Keratinocyte (primary cell): ENCODE measurements around the gene C5orf52. TPM values are rescaled to one million over a fixed set of nuclear protein-coding genes. Genes with fewer than 3 reads are reported as not detected.
"Not testable (repeated sequence)": the region's sequence is repeated elsewhere in the genome, so short reads cannot be mapped to it uniquely, and the experiment has no call there.

ENCODE experiments used
- DNase-seq: peaks from one replicate; pipeline ENCODE4 v3.0.0-alpha.2; 2011; ENCODE audit warnings: low read depth, missing footprints, low spot score
- FAIRE-seq: peaks from 2 replicates; lab custom pipeline; 2011; peaks lifted over from hg19 to GRCh38; lab: Jason Lieb, UNC
- H2AFZ ChIP-seq: 2 replicates; pipeline ENCODE4 v1.6.0; 2012; ENCODE audit warnings: low read length, control low read depth, inconsistent platforms; ENCODE audit not compliant: control insufficient read depth
- H3K27ac ChIP-seq: 2 replicates; pipeline ENCODE4 v1.5.1; 2011; ENCODE audit warnings: low read length; ENCODE audit not compliant: control insufficient read depth, insufficient read depth
- H3K27me3 ChIP-seq: 3 replicates; pipeline ENCODE4 v1.6.0; 2011; ENCODE audit warnings: low read length; ENCODE audit not compliant: control insufficient read depth, insufficient read depth; ENCODE audit errors: extremely low read depth
- H3K36me3 ChIP-seq, 2 experiments: 2 replicates in 1 of 2; 3 replicates in 1 of 2; pipeline ENCODE4 v1.5.1; 2011; ENCODE audit warnings: low read length in 2 of 2, mild to moderate bottlenecking in 1 of 2; ENCODE audit not compliant: control insufficient read depth in 2 of 2, insufficient read depth in 2 of 2; ENCODE audit errors: extremely low read depth in 1 of 2
- H3K4me1 ChIP-seq: 3 replicates; pipeline ENCODE4 v1.5.1; 2011; ENCODE audit warnings: low read length; ENCODE audit not compliant: control insufficient read depth, insufficient read depth; ENCODE audit errors: extremely low read depth
- H3K4me2 ChIP-seq: 3 replicates; pipeline ENCODE4 v1.6.0; 2011; ENCODE audit warnings: low read depth, low read length; ENCODE audit not compliant: control insufficient read depth, insufficient read depth; ENCODE audit errors: extremely low read depth
- H3K4me3 ChIP-seq, 3 experiments: fragments of 200-600 bp in 1 of 3; sonication (generic) in 1 of 3; 2 replicates in 2 of 3; 3 replicates in 1 of 3; pipeline ENCODE4 v1.5.1; 2011 to 2016; ENCODE audit warnings: low read length in 3 of 3, mild to moderate bottlenecking in 3 of 3, control low read depth in 2 of 3, inconsistent platforms in 1 of 3, low read depth in 1 of 3, mixed read lengths in 1 of 3, mixed run types in 1 of 3, moderate library complexity in 1 of 3; ENCODE audit not compliant: control insufficient read depth in 2 of 3, insufficient read depth in 2 of 3; ENCODE audit errors: extremely low read depth in 1 of 3
- H3K79me2 ChIP-seq: 2 replicates; pipeline ENCODE4 v1.6.0; 2012; ENCODE audit warnings: low read length; ENCODE audit not compliant: control insufficient read depth, insufficient read depth
- H3K9ac ChIP-seq: 3 replicates; pipeline ENCODE4 v1.6.0; 2011; ENCODE audit warnings: low read length; ENCODE audit not compliant: control insufficient read depth, insufficient read depth; ENCODE audit errors: extremely low read depth
- H3K9me1 ChIP-seq: 3 replicates; pipeline ENCODE4 v1.6.0; 2011; ENCODE audit warnings: low read length; ENCODE audit not compliant: control insufficient read depth, insufficient read depth; ENCODE audit errors: extremely low read depth
- H3K9me3 ChIP-seq: 2 replicates; pipeline ENCODE4 v1.5.1; 2012; ENCODE audit warnings: low read depth, low read length; ENCODE audit not compliant: control insufficient read depth
- H4K20me1 ChIP-seq: 3 replicates; pipeline ENCODE4 v1.6.0; 2011; ENCODE audit warnings: low read length; ENCODE audit not compliant: control insufficient read depth, insufficient read depth; ENCODE audit errors: extremely low read depth
- EZH2 ChIP-seq: IDR thresholded peaks from one replicate; pipeline ENCODE4 v1.6.1; 2012; ENCODE audit warnings: inconsistent platforms, mild to moderate bottlenecking, low read length, moderate library complexity
- dilution Hi-C: fragments of 300-500 bp; cut with MboI; formaldehyde crosslinking; loops from one replicate; pipeline ENCODE4 v1.7.0; 2020; ENCODE audit warnings: low sequenced_read_pairs; ENCODE audit not compliant: extremely low pct_ligation_motif_present
- polyA plus RNA-seq, 5 experiments: library from polyadenylated mRNA; depleted of rRNA in 3 of 5; stranded (reverse) in 3 of 5; stranded (forward) in 1 of 5; unstranded in 1 of 5; fragments of >200 nt; gene quantifications; 1 replicate in 1 of 5; 2 replicates in 3 of 5; 3 replicates in 1 of 5; pipeline versions ENCODE4 v1.2.1 to v1.2.3, GENCODE V29; 2011 to 2012; ENCODE audit warnings: missing spikeins in 2 of 5, low read depth in 1 of 5, low replicate concordance in 1 of 5
- TF ChIP-seq, protein P1 (sequence below), 3 experiments: IDR thresholded peaks in 1 of 3; conservative IDR thresholded peaks in 1 of 3; optimal IDR thresholded peaks in 1 of 3; 2 replicates in 2 of 3; 3 replicates in 1 of 3; pipeline versions ENCODE3 to v1.5.1; 2011; ENCODE audit warnings: low read length in 3 of 3, mild to moderate bottlenecking in 3 of 3, moderate library complexity in 2 of 3, control low read depth in 1 of 3, inconsistent platforms in 1 of 3; ENCODE audit not compliant: insufficient read depth in 2 of 3; ENCODE audit errors: extremely low read depth in 1 of 3

The C5orf52 gene
- polyA plus RNA-seq, 1 donor (not counting 4 experiments of a cell fraction or from before 2014, with no cell fraction given): not detected

DNA sequence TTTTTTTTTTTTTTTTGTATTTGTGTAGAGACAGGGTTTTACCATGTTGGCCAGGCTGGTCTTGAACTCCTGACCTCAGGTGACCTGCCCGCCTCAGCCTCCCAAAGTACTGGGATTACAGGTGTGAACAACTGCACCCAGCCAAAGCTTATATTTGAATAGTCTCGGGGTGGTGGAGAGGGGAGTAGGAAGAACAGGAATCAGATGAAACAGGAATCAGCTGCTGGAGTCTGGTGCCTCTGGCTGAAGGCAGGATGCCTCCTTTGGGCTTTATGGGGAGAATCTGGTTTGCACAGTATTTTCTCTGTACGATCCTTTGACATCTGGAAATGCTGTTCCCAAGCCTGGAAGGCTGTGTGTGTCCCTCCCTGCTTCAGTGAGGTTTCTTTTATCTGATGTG, 10.9 kb downstream of the C5orf52 start:
- no peaks in the 10 kb centered on the region for H4K20me1 ChIP-seq
- H2AFZ ChIP-seq: no peak overlapping the region
- H3K27me3 ChIP-seq: no peaks in the 10 kb centered on the region
- no peak overlapping the region for H3K4me3 ChIP-seq
- H3K36me3 ChIP-seq: no peaks in the 10 kb centered on the region
- H3K27ac ChIP-seq: no peak overlapping the region
- no peak for FAIRE-seq
- H3K79me2 ChIP-seq: no peaks in the 10 kb centered on the region
- H3K9me1 ChIP-seq: no peaks in the 10 kb centered on the region
- H3K4me1 ChIP-seq: no peaks in the 10 kb centered on the region
- TF ChIP-seq EZH2: no peak
- TF ChIP-seq, protein P1, sequence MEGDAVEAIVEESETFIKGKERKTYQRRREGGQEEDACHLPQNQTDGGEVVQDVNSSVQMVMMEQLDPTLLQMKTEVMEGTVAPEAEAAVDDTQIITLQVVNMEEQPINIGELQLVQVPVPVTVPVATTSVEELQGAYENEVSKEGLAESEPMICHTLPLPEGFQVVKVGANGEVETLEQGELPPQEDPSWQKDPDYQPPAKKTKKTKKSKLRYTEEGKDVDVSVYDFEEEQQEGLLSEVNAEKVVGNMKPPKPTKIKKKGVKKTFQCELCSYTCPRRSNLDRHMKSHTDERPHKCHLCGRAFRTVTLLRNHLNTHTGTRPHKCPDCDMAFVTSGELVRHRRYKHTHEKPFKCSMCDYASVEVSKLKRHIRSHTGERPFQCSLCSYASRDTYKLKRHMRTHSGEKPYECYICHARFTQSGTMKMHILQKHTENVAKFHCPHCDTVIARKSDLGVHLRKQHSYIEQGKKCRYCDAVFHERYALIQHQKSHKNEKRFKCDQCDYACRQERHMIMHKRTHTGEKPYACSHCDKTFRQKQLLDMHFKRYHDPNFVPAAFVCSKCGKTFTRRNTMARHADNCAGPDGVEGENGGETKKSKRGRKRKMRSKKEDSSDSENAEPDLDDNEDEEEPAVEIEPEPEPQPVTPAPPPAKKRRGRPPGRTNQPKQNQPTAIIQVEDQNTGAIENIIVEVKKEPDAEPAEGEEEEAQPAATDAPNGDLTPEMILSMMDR (optimal IDR thresholded peaks at IDR 0.05 in 1 of 3, IDR thresholded peaks at IDR 0.05 in 1 of 3, conservative IDR thresholded peaks at IDR 0.05 in 1 of 3; ENCODE audit: extremely low read depth in 1 of 3, insufficient read depth in 2 of 3, low read length in 3 of 3): no peak
- H3K9me3 ChIP-seq: no peaks in the 10 kb centered on the region
- dilution Hi-C loops: no loop called here
- H3K9ac ChIP-seq: no peak overlapping the region
- H3K4me2 ChIP-seq: no peak overlapping the region
- DNase-seq: no peak

DNA sequence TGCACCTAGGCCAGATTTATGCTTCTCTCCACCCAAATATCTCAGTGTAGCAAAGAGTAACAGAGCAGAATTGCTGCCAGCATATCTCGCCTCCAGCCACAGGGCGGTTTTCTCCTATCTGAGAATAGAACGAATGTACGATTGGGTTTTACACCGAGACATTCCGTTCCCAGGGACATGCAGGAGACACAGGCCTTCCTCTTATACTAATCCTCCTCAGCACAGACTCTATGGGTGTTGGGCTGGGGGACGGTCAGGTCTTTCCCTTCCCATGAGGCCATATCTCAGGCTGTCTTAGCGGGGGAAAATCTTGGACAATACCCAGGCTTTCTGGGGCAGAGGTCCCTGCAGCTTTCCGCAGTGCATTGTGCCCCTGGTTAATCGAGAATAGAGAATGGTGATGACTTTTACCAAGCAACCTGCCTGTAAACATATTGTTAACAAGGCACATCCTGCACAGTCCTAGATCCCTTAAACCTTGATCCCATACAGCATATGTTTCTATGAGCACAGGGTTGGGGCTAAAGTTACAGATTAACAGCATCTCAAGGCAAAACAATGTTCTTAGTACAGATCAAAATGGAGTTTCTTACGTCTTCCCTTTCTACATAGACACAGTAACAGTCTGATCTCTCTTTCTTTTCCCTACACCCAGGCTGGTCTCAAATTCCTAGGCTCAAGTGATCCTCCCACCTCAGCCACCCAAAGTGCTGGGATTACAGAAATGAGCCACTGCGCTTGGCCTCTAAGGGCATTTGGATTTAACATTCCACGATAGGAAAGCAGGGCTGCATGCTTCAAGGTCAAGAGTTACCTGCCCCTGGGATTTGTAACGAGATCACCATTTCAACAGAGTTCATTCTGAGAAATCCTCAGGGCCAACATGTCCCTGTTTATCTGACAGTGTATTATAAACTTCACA, 15.2 kb downstream of the C5orf52 start:
- H3K9me1 ChIP-seq, H3K27me3 ChIP-seq, H3K4me3 ChIP-seq, H2AFZ ChIP-seq, H4K20me1 ChIP-seq, H3K9ac ChIP-seq, FAIRE-seq, H3K4me1 ChIP-seq, H3K36me3 ChIP-seq, H3K27ac ChIP-seq, H3K4me2 ChIP-seq, H3K79me2 ChIP-seq, DNase-seq, dilution Hi-C loops, H3K9me3 ChIP-seq: not testable (repeated sequence)
